HepG2 (cell line): ENCODE measurements around the gene FAM162A. TPM values are rescaled to one million over a fixed set of nuclear protein-coding genes. Genes with fewer than 3 reads are reported as not detected.

Experiments used
- ARHGAP35 ChIP-seq: sonication (generic); formaldehyde crosslinking; IDR thresholded peaks from 2 replicates; pipeline ENCODE4 v1.9.0; 2022; ENCODE audit warnings: mild to moderate bottlenecking, inconsistent platforms, moderate library complexity, missing genetic modification reagents, borderline replicate concordance
- ARID2 ChIP-seq: sonication (generic); formaldehyde crosslinking; IDR thresholded peaks from 2 replicates; pipeline ENCODE4 v1.8.1; 2022; ENCODE audit warnings: mild to moderate bottlenecking, missing genetic modification reagents, borderline replicate concordance
- ATF5 ChIP-seq: sonication (generic); formaldehyde crosslinking; IDR thresholded peaks from 2 replicates; pipeline ENCODE4 v1.4.0; 2020; ENCODE audit warnings: mild to moderate bottlenecking, low read depth, missing genetic modification reagents
- HOXA9 ChIP-seq: sonication (generic); formaldehyde crosslinking; IDR thresholded peaks from 2 replicates; pipeline ENCODE4 v1.8.1; 2022; ENCODE audit warnings: missing genetic modification reagents, mild to moderate bottlenecking, moderate library complexity, borderline replicate concordance
- MLXIP ChIP-seq: sonication (generic); formaldehyde crosslinking; IDR thresholded peaks from 2 replicates; pipeline ENCODE4 v1.9.0; 2021; ENCODE audit warnings: missing genetic modification reagents, borderline replicate concordance
- NKX3-1 ChIP-seq: sonication (generic); formaldehyde crosslinking; IDR thresholded peaks from 2 replicates; pipeline ENCODE4 v1.5.0; 2020; ENCODE audit warnings: missing genetic modification reagents
- NR0B2 ChIP-seq: sonication (generic); formaldehyde crosslinking; IDR thresholded peaks from 2 replicates; pipeline ENCODE4 v1.4.0; 2020; ENCODE audit warnings: mild to moderate bottlenecking, missing genetic modification reagents
- PRPF4 ChIP-seq: fragments of 200-400 bp; formaldehyde crosslinking; IDR thresholded peaks from 2 replicates; pipeline ENCODE4 v1.6.1; 2016; ENCODE audit warnings: low read length, low read depth; ENCODE audit not compliant: poor library complexity, severe bottlenecking
- SALL2 ChIP-seq: sonication (generic); formaldehyde crosslinking; IDR thresholded peaks from 2 replicates; pipeline ENCODE4 v1.8.1; 2023; ENCODE audit warnings: mild to moderate bottlenecking, missing genetic modification reagents, inconsistent platforms
- SIN3B ChIP-seq: fragments of 150-350 bp; IDR thresholded peaks from 2 replicates; pipeline ENCODE4 v1.6.1; 2014; ENCODE audit warnings: low read length
- SIX4 ChIP-seq: sonication (generic); formaldehyde crosslinking; IDR thresholded peaks from 2 replicates; pipeline ENCODE4 v1.4.0; 2020; ENCODE audit warnings: missing genetic modification reagents
- ZFP36 ChIP-seq: fragments of 150-350 bp; IDR thresholded peaks from 2 replicates; pipeline ENCODE4 v1.6.1; 2018; ENCODE audit warnings: borderline replicate concordance, low read length, low read depth; ENCODE audit not compliant: partially characterized antibody
- ZNF143 ChIP-seq: sonication (generic); formaldehyde crosslinking; IDR thresholded peaks from 2 replicates; pipeline ENCODE4 v1.4.0; 2020; ENCODE audit warnings: missing genetic modification reagents
- ZNF263 ChIP-seq: sonication (generic); formaldehyde crosslinking; IDR thresholded peaks from 2 replicates; pipeline ENCODE4 v1.4.0; 2020; ENCODE audit warnings: missing genetic modification reagents
- ZNF335 ChIP-seq: sonication (generic); formaldehyde crosslinking; IDR thresholded peaks from 2 replicates; pipeline ENCODE4 v1.4.0; 2020; ENCODE audit warnings: missing genetic modification reagents
- ZNF432 ChIP-seq: sonication (generic); formaldehyde crosslinking; IDR thresholded peaks from 2 replicates; pipeline ENCODE4 v1.5.0; 2020; ENCODE audit warnings: missing genetic modification reagents, mild to moderate bottlenecking, borderline replicate concordance
- ZNF501 ChIP-seq: sonication (generic); formaldehyde crosslinking; IDR thresholded peaks from 2 replicates; pipeline ENCODE4 v1.5.1; 2020; ENCODE audit warnings: mild to moderate bottlenecking, moderate library complexity, missing genetic modification reagents
- ZNF577 ChIP-seq: sonication (generic); formaldehyde crosslinking; IDR thresholded peaks from 2 replicates; pipeline ENCODE4 v1.4.0; 2020; ENCODE audit warnings: mild to moderate bottlenecking, low read depth, missing genetic modification reagents, borderline replicate concordance
- ZNF616 ChIP-seq: sonication (generic); formaldehyde crosslinking; IDR thresholded peaks from 2 replicates; pipeline ENCODE4 v1.5.0; 2020; ENCODE audit warnings: low read depth, mild to moderate bottlenecking, missing genetic modification reagents
- ZNF674 ChIP-seq: sonication (generic); formaldehyde crosslinking; IDR thresholded peaks from 2 replicates; pipeline ENCODE4 v1.5.0; 2020; ENCODE audit warnings: low read depth, mild to moderate bottlenecking, missing genetic modification reagents
- ZNF740 ChIP-seq: sonication (generic); formaldehyde crosslinking; IDR thresholded peaks from 2 replicates; pipeline ENCODE4 v1.4.0; 2020; ENCODE audit warnings: missing genetic modification reagents
- ZNF780A ChIP-seq: sonication (generic); formaldehyde crosslinking; IDR thresholded peaks from 2 replicates; pipeline ENCODE4 v1.8.0; 2022; ENCODE audit warnings: mild to moderate bottlenecking, missing genetic modification reagents, moderate library complexity
- polyA plus RNA-seq, 8 experiments: library from polyadenylated mRNA; depleted of rRNA in 3 of 8; stranded (reverse) in 7 of 8; unstranded in 1 of 8; fragments of >200 nt; fragmentation: Illumina TruSeq in 4 of 8; extraction: Trizol in 4 of 8; gene quantifications; 2 replicates each; pipeline versions ENCODE4 v1.2.1 to v1.2.3, GENCODE V29; 2011 to 2016; ENCODE audit warnings: low read depth in 4 of 8, missing spikeins in 1 of 8, mixed read lengths in 1 of 8; ENCODE audit not compliant: insufficient read depth in 1 of 8
- total RNA-seq, 5 experiments: library from RNA; depleted of rRNA; stranded (reverse); fragments of >200 nt; fragmentation: Illumina TruSeq; extraction: Trizol; gene quantifications; 2 replicates each; pipeline ENCODE4 v1.2.3, GENCODE V29; 2016; ENCODE audit warnings: low read depth in 1 of 5
- TF ChIP-seq, protein P1 (sequence below): sonication (generic); formaldehyde crosslinking; IDR thresholded peaks from 2 replicates; pipeline ENCODE4 v1.4.0; 2020; ENCODE audit warnings: low read depth, mild to moderate bottlenecking, missing genetic modification reagents
- TF ChIP-seq, protein P2 (sequence below): sonication (generic); formaldehyde crosslinking; IDR thresholded peaks from 2 replicates; pipeline ENCODE4 v1.4.0; 2020; ENCODE audit warnings: mild to moderate bottlenecking, missing genetic modification reagents, borderline replicate concordance

Gene FAM162A
- total and polyA plus RNA-seq, 2 of the 13 experiments (the other 11 are each of a cell fraction or from before 2014, with no cell fraction given), result 115 to 155 TPM

GRCh38 chr3:122366379-122366749 lies 17.6 kb upstream of the FAM162A start (continued):
- TF ChIP-seq ZFP36 (no peak), ZNF335 (CRISPR knock-in tag) (no peak), SIN3B (no peak), SIX4 (no peak), ZNF616 (CRISPR knock-in tag) (no peak), ZNF501 (CRISPR knock-in tag) (no peak), ZNF143 (CRISPR knock-in tag) (no peak), SALL2 (CRISPR knock-in tag) (no peak), NKX3-1 (no peak), ZNF780A (no peak), ZNF740 (CRISPR knock-in tag) (no peak), NR0B2 (CRISPR knock-in tag) (no peak), HOXA9 (CRISPR knock-in tag) (no peak), PRPF4 (no peak), ZNF432 (no peak), ZNF674 (no peak), ZNF263 (no peak), ZNF577 (CRISPR knock-in tag) (no peak), ARID2 (CRISPR knock-in tag) (no peak), ARHGAP35 (CRISPR knock-in tag) (no peak), ATF5 (CRISPR knock-in tag) (no peak), MLXIP (no peak)
- TF ChIP-seq, protein P1, sequence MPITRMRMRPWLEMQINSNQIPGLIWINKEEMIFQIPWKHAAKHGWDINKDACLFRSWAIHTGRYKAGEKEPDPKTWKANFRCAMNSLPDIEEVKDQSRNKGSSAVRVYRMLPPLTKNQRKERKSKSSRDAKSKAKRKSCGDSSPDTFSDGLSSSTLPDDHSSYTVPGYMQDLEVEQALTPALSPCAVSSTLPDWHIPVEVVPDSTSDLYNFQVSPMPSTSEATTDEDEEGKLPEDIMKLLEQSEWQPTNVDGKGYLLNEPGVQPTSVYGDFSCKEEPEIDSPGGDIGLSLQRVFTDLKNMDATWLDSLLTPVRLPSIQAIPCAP, result no peak
- TF ChIP-seq, protein P2, sequence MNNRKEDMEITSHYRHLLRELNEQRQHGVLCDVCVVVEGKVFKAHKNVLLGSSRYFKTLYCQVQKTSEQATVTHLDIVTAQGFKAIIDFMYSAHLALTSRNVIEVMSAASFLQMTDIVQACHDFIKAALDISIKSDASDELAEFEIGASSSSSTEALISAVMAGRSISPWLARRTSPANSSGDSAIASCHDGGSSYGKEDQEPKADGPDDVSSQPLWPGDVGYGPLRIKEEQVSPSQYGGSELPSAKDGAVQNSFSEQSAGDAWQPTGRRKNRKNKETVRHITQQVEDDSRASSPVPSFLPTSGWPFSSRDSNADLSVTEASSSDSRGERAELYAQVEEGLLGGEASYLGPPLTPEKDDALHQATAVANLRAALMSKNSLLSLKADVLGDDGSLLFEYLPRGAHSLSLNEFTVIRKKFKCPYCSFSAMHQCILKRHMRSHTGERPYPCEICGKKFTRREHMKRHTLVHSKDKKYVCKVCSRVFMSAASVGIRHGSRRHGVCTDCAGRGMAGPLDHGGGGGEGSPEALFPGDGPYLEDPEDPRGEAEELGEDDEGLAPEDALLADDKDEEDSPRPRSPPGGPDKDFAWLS (CRISPR knock-in tag), result no peak
